Measurements from ENCODE around the gene EMC8.

Gene EMC8

GRCh38 chr16:85781695-85782370, 17.5 kb downstream of the EMC8 start:
- DNase-seq, result no peak

- DNase-seq, result no peak
Measured at GRCh38 chr16:85781156-85781555, 18.2 kb downstream of the EMC8 start.

- no peak for DNase-seq
Measured at GRCh38 chr16:85780281-85780680, 19.1 kb downstream of the EMC8 start.

- no peak for DNase-seq
Measured at GRCh38 chr16:85778873-85779272, 20.5 kb downstream of the EMC8 start.

GRCh38 chr16:85777583-85778310, 21.6 kb downstream of the EMC8 start:
- no peak for DNase-seq

GRCh38 chr16:85774811-85775210, 24.5 kb downstream of the EMC8 start:
- DNase-seq, result no peak

- no peak for DNase-seq
Measured at GRCh38 chr16:85774136-85774535, 25.2 kb downstream of the EMC8 start.

- no peak for DNase-seq
Measured at GRCh38 chr16:85773044-85773443, 26.3 kb downstream of the EMC8 start.

- no peak for DNase-seq
Measured at GRCh38 chr16:85770741-85771140, 28.6 kb downstream of the EMC8 start.

- DNase-seq, result peak; percentile 35
Measured at GRCh38 chr16:85768199-85768598, 31.1 kb downstream of the EMC8 start.

- DNase-seq, result no peak
Measured at GRCh38 chr16:85767531-85767930, 31.8 kb downstream of the EMC8 start.

GRCh38 chr16:85765767-85766166, 33.6 kb downstream of the EMC8 start:
- no peak for DNase-seq

- DNase-seq, result no peak
Measured at GRCh38 chr16:85765211-85765610, 34.1 kb downstream of the EMC8 start.

- no peak for DNase-seq
Measured at GRCh38 chr16:85763616-85764015, 35.7 kb downstream of the EMC8 start.

GRCh38 chr16:85762970-85763369, 36.4 kb downstream of the EMC8 start:
- peak; percentile 37 for DNase-seq

- no peak for DNase-seq
Measured at GRCh38 chr16:85761861-85762260, 37.5 kb downstream of the EMC8 start.

GRCh38 chr16:85759631-85760419, 39.5 kb downstream of the EMC8 start:
- DNase-seq, result peak; percentile 55

- no peak for DNase-seq
Measured at GRCh38 chr16:85759136-85759535, 40.2 kb downstream of the EMC8 start.

- no peak for DNase-seq
Measured at GRCh38 chr16:85757341-85757822, 42.0 kb downstream of the EMC8 start.

- DNase-seq, result no peak
Measured at GRCh38 chr16:85755929-85756768, 43.2 kb downstream of the EMC8 start.

GRCh38 chr16:85754413-85754812, 44.9 kb downstream of the EMC8 start:
- peak; percentile 47 for DNase-seq

- no peak for DNase-seq
Measured at GRCh38 chr16:85753976-85754375, 45.4 kb downstream of the EMC8 start.

GRCh38 chr16:85753559-85753958, 45.8 kb downstream of the EMC8 start:
- peak; percentile 72 for DNase-seq
